GM12864 (cell line): Measurements from ENCODE around the gene HRAS.

ENCODE experiments used
- DNase-seq: peaks from one replicate; pipeline ENCODE4 v3.0.0-alpha.2; 2011; ENCODE audit warnings: low read depth
- H3K4me3 ChIP-seq: 2 replicates; pipeline ENCODE4 v1.5.1; 2011; ENCODE audit warnings: mild to moderate bottlenecking, low read depth, low read length, control low read depth
- TF ChIP-seq, protein P1 (sequence below): IDR thresholded peaks from 2 replicates; pipeline ENCODE4 v1.5.1; 2011; ENCODE audit warnings: low read depth, mild to moderate bottlenecking, moderate library complexity, low read length, control low read depth, inconsistent platforms; ENCODE audit errors: missing control alignments

Gene HRAS

DNA sequence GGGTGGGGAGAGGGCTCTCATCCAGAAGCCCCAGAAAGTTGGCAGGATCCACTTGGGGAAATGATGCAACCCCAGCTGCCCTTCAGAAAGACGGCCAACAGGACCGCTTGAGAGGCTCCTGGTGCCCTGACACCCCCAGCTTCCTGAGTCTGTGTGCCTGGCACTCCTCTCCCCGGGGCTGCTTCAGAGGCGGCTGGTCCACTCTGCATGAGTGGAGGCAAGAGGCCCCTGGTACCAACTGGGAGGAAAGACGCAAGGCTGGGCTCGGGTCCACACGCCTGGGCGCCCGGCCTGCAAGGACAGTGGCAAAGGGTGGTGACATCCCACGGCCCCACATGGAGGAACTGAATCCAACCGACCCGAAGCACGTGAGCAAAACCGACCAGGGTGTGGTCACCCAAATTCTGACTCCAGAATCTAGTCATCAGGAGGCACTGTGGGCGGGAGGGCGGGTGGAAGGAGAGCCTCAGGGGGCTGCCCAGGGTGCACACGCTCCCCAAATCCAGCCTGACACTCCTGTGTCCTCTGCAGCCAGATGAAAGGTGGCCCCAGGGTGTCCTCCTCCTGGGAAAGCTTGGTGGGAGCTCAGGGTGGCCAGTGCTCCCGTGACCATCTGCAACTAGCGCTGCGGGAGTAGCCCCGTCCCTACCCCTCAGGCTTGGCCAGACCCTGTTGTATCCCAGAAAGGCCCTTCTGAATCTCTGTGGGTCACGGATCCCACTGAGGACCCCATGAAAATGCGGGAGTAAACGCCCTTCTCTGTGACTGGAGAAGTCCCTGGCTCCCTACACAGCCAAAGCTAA, 32.0 kb downstream of the HRAS start:
- peak; percentile 65 for DNase-seq
- TF ChIP-seq, protein P1, sequence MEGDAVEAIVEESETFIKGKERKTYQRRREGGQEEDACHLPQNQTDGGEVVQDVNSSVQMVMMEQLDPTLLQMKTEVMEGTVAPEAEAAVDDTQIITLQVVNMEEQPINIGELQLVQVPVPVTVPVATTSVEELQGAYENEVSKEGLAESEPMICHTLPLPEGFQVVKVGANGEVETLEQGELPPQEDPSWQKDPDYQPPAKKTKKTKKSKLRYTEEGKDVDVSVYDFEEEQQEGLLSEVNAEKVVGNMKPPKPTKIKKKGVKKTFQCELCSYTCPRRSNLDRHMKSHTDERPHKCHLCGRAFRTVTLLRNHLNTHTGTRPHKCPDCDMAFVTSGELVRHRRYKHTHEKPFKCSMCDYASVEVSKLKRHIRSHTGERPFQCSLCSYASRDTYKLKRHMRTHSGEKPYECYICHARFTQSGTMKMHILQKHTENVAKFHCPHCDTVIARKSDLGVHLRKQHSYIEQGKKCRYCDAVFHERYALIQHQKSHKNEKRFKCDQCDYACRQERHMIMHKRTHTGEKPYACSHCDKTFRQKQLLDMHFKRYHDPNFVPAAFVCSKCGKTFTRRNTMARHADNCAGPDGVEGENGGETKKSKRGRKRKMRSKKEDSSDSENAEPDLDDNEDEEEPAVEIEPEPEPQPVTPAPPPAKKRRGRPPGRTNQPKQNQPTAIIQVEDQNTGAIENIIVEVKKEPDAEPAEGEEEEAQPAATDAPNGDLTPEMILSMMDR, result no peak
- H3K4me3 ChIP-seq, result peak overlapping the region; percentile 63

DNA sequence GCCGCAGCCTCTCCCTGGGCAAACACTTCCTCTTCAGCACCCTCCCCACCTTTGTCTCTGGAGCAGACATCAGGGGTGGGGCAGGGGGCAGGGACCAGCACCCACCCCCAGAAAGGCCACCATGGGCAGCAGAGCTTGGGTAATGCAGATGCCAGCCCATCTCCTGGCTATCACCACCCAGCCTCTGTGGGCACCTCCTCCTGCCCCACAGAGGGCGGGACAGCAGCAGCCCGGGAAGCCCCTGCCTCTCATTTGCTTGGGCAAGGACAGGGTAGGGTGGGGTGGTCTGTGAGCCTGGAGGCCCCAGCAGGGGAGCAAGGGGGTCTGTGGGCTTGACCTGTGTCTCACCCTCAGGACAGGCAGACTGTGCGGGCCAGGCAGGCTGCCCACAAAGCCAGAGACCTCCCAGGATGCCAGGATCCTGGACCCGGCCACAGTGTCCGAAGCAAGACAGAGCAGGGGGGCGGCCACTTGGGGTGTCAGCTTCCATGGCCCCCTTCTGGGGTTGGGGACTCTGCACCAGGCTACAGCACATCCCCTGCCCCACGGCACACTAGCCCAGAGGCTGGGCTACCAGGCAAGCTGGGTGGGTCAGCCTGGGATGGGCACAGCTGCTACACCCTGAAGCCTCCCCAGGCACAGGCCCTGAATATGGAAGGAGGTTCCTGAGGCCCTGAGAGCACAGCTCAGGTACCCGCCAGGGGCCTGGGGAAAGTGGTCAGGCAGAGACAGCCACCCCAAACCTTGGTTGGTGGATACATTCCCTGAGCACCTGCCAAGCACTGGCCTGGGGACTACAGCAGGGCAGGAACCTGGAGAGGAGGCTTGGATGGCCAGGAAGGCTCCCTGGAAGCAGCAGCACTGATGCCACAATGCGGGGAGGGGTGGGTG, 32.8 kb downstream of the HRAS start:
- DNase-seq, result no peak
- no peak overlapping the region for H3K4me3 ChIP-seq

DNA sequence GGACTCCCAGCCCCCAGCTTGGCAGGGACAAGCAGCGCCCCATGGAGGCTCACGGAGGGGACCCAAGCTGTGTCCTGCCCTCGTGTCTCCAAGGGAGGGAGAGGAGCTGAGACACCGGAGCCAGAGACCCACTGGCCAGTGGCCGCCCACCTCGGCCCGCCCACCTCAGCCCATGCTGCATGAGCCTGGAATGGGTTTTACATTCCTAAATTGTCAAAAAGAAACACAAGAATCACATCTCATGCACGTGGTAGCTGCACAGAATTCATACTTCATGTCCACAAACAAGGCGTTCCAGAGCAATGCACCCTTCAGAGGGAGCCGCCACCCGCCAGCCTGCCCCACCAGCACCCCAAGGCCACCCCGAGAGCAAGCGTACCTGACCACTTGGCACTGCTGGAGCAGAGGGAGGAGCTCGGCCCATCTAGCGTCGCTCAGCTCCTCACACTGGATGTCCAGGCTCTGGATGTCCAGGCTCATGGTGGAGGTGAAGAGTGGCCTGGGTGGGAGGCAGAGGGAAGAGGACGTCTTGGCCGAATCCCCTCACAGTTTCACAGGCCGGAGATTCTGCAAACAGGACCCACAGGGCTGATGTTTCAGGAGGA, 33.6 kb downstream of the HRAS start:
- TF ChIP-seq, protein P1, result no peak
- no peak for DNase-seq
- H3K4me3 ChIP-seq, result no peak overlapping the region

More for the DNA sequence above, 32.8 kb downstream of the HRAS start:
- TF ChIP-seq, protein P1, result no peak

DNA sequence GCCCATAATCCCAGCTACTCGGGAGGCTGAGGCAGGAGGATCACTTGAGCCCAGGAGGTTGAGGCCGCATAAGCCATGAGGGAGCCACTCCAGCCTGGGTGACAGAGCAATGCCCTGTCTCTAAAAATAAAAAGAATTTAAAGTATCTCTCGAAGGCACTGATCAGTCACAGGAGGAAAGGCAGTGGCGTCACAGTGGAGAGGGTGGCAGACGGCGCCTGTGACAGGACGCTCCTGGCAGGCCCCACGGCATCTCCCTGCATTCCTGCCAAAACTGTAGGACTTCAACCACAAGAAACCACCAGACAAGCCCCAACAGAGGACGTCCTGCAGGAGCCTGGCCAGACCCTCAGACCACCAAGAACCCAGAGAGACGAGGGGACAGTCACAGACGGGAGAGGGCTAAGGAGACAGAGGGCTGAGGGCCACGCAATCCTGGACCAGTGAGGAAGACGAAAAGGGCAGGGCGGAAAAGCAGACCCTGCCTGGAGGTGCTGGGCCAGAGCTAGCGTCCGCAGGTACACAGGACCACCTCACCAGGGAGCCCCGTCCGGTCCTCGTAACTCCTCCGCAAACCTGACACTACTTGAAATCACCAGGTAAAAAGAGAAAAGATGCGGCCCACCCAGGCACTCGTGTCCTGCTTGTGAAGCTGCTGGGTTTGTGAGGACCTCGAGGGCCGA, 34.2 kb downstream of the HRAS start:
- TF ChIP-seq, protein P1, result no peak
- DNase-seq, result no peak
- no peak overlapping the region for H3K4me3 ChIP-seq

DNA sequence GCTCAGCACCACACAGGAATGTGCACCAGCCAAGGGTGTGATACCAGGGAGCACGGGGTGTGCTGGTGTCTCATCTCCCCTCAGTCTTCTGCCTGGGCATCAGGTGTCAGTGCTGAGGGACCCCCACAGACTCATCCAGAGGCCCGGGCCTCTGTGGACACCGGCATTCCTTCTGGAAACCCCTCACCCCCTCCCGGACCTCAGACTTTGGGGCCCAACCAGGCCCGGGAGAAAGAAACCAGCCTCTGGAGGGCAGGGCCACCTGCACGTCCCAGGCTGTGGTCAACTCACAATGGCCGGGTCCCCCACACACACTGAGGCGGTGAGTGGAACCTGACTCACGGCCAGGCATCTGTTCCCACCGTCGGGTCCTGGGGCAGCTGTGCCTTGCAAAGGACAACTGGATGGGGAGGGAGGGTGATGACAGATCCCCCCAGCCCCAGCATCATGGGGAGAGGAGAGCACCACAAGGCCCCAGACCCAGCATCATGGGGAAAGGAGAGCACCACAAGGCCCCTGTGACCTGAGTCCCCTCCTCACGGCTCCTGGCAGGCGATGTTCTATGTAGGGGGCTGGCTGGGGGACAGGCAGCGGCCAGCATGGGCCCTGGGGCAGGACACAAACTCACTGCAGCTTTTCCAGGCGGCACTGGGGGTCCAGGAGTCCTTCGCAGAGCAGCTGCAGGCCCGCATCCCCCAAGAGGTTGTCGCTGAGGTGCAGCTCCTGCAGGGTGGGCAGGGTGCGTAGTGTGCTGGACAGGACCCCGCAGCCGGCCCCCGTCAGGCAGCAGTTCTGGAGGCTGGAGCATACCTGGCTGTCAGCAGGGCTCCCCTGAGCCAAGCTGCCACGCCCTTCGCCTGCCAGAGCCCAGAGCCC, 35.9 kb downstream of the HRAS start:
- no peak for DNase-seq
- H3K4me3 ChIP-seq, result no peak overlapping the region
- TF ChIP-seq, protein P1, result no peak
